Endothelial cell (in vitro differentiated cells): ENCODE results near the gene SERPINE2. TPM values are rescaled to one million over a fixed set of nuclear protein-coding genes. Genes with fewer than 3 reads are reported as not detected.

Source experiments
- DNase-seq: peaks from one replicate; pipeline ENCODE4 v3.0.0; 2021; ENCODE audit warnings: low spot score
- H3K27ac Mint-ChIP-seq: one replicate; pipeline ENCODE4 v1.8.0; 2021; ENCODE audit warnings: mixed read lengths, inconsistent platforms; ENCODE audit not compliant: unreplicated experiment
- H3K27me3 Mint-ChIP-seq: one replicate; pipeline ENCODE4 v1.8.0; 2021; ENCODE audit warnings: mild to moderate bottlenecking, moderate library complexity, mixed read lengths, inconsistent platforms; ENCODE audit not compliant: unreplicated experiment
- H3K36me3 Mint-ChIP-seq: one replicate; pipeline ENCODE4 v1.8.0; 2021; ENCODE audit warnings: mild to moderate bottlenecking, low read depth, mixed read lengths, inconsistent platforms; ENCODE audit not compliant: unreplicated experiment
- H3K4me1 Mint-ChIP-seq: one replicate; pipeline ENCODE4 v1.8.0; 2021; ENCODE audit warnings: mild to moderate bottlenecking, mixed read lengths, inconsistent platforms; ENCODE audit not compliant: unreplicated experiment
- H3K4me3 Mint-ChIP-seq: one replicate; pipeline ENCODE4 v1.8.0; 2021; ENCODE audit warnings: mild to moderate bottlenecking, mixed read lengths, inconsistent platforms; ENCODE audit not compliant: unreplicated experiment
- H3K9me3 Mint-ChIP-seq: one replicate; pipeline ENCODE4 v1.8.0; 2021; ENCODE audit warnings: mixed read lengths, inconsistent platforms; ENCODE audit not compliant: unreplicated experiment
- CTCF ChIP-seq: fragments of 200-600 bp; sonication (generic); IDR thresholded peaks from one replicate; pipeline ENCODE4 v1.5.0; 2021; ENCODE audit warnings: antibody characterized with exemption; ENCODE audit not compliant: unreplicated experiment
- total RNA-seq: library from RNA; stranded (reverse); fragmentation: NEBNext Ultra II Directional; extraction: Animal tissue kit (Norgen Biotek cat#: 25700); gene quantifications from one replicate; pipeline ENCODE4 v1.2.1, GENCODE V29; 2021; ENCODE audit not compliant: unreplicated experiment

The SERPINE2 gene
- total RNA-seq, 1 donor from 2014 or later = 40.4 TPM

GRCh38 chr2:223998948-223999347, 40.1 kb downstream of the SERPINE2 start:
- TF ChIP-seq CTCF = no peak
- Mint-ChIP-seq H3K27ac (no peak overlapping the region), H3K27me3 (peaks cover 4% of the 10 kb centered on the region), H3K4me3 (no peak overlapping the region), H3K36me3 (peaks cover 5% of the 10 kb centered on the region), H3K9me3 (no peaks in the 10 kb centered on the region), H3K4me1 (no peaks in the 10 kb centered on the region)
- no peak for DNase-seq

GRCh38 chr2:223997938-223998337, 41.1 kb downstream of the SERPINE2 start:
- H3K4me3 Mint-ChIP-seq = no peak overlapping the region
- H3K27ac Mint-ChIP-seq = no peak overlapping the region
- no peak for TF ChIP-seq CTCF
- H3K4me1 Mint-ChIP-seq = no peaks in the 10 kb centered on the region
- no peak for DNase-seq
- no peaks in the 10 kb centered on the region for H3K9me3 Mint-ChIP-seq
- peaks cover 5% of the 10 kb centered on the region for H3K36me3 Mint-ChIP-seq
- H3K27me3 Mint-ChIP-seq = peaks cover 4% of the 10 kb centered on the region

- TF ChIP-seq CTCF = no peak
- peaks cover 4% of the 10 kb centered on the region for H3K27me3 Mint-ChIP-seq
- H3K9me3 Mint-ChIP-seq = no peaks in the 10 kb centered on the region
- H3K36me3 Mint-ChIP-seq = peaks cover 5% of the 10 kb centered on the region
- no peak overlapping the region for H3K27ac Mint-ChIP-seq
- H3K4me1 Mint-ChIP-seq = no peaks in the 10 kb centered on the region
- no peak overlapping the region for H3K4me3 Mint-ChIP-seq
- no peak for DNase-seq
These were observed 42.7 kb downstream of the SERPINE2 start for GRCh38 chr2:223996391-223996790.

- no peak overlapping the region for H3K4me3 Mint-ChIP-seq
- DNase-seq = no peak
- no peaks in the 10 kb centered on the region for H3K4me1 Mint-ChIP-seq
- no peak overlapping the region for H3K27ac Mint-ChIP-seq
- no peak for TF ChIP-seq CTCF
- peaks cover 4% of the 10 kb centered on the region for H3K27me3 Mint-ChIP-seq
- H3K36me3 Mint-ChIP-seq = peaks cover 5% of the 10 kb centered on the region
- no peaks in the 10 kb centered on the region for H3K9me3 Mint-ChIP-seq
These were observed 43.5 kb downstream of the SERPINE2 start for GRCh38 chr2:223995569-223995968.

- H3K9me3 Mint-ChIP-seq = no peaks in the 10 kb centered on the region
- peaks cover 4% of the 10 kb centered on the region for H3K27me3 Mint-ChIP-seq
- no peaks in the 10 kb centered on the region for H3K4me1 Mint-ChIP-seq
- H3K4me3 Mint-ChIP-seq = no peak overlapping the region
- no peak overlapping the region for H3K27ac Mint-ChIP-seq
- DNase-seq = no peak
- peaks cover 2% of the 10 kb centered on the region for H3K36me3 Mint-ChIP-seq
- no peak for TF ChIP-seq CTCF
These were observed 44.4 kb downstream of the SERPINE2 start for GRCh38 chr2:223994562-223995162.
